SK-N-SH treated with all-trans-retinoic acid at 6 μM for 48 hours (cell line): ENCODE data around the gene FARP1.

Experiments
- ARNTL ChIP-seq: fragments of 450-650 bp; formaldehyde crosslinking; IDR thresholded peaks from 2 replicates; pipeline ENCODE4 v1.5.0; 2020; ENCODE audit warnings: low read depth, mild to moderate bottlenecking, moderate library complexity, borderline replicate concordance
- ESRRG ChIP-seq: fragments of 250-450 bp; sonication (Bioruptor Pico); IDR thresholded peaks from 2 replicates; pipeline ENCODE4 v1.6.1; 2021; ENCODE audit warnings: mild to moderate bottlenecking
- GLIS3 ChIP-seq: fragments of 250-450 bp; sonication (Bioruptor Pico); IDR thresholded peaks from 2 replicates; pipeline ENCODE4 v1.5.0; 2020; ENCODE audit warnings: mild to moderate bottlenecking, moderate library complexity
- SNAI2 ChIP-seq: fragments of 250-450 bp; sonication (Bioruptor Pico); IDR thresholded peaks from 2 replicates; pipeline ENCODE4 v1.5.0; 2020; ENCODE audit warnings: mild to moderate bottlenecking, moderate library complexity
- TOX ChIP-seq: fragments of 250-450 bp; sonication (Bioruptor Pico); IDR thresholded peaks from 2 replicates; pipeline ENCODE4 v1.8.0; 2021; ENCODE audit warnings: mild to moderate bottlenecking, moderate library complexity, borderline replicate concordance
- ZC3H10 ChIP-seq: fragments of 250-450 bp; sonication (Bioruptor Pico); IDR thresholded peaks from 2 replicates; pipeline ENCODE4 v1.5.1; 2021; ENCODE audit warnings: mild to moderate bottlenecking, moderate library complexity
- ZFP3 ChIP-seq: fragments of 250-450 bp; sonication (Bioruptor Pico); IDR thresholded peaks from 2 replicates; pipeline ENCODE4 v1.5.0; 2020; ENCODE audit warnings: mild to moderate bottlenecking, moderate library complexity
- ZNF565 ChIP-seq: fragments of 450-650 bp; formaldehyde crosslinking; conservative IDR thresholded peaks from 2 replicates; pipeline ENCODE4 v1.5.0; 2020; ENCODE audit warnings: low read depth, mild to moderate bottlenecking, moderate library complexity
- ZNF70 ChIP-seq: fragments of 450-650 bp; formaldehyde crosslinking; IDR thresholded peaks from 2 replicates; pipeline ENCODE4 v1.5.0; 2020; ENCODE audit warnings: mild to moderate bottlenecking, moderate library complexity
- ZNF8 ChIP-seq: fragments of 450-650 bp; formaldehyde crosslinking; IDR thresholded peaks from 2 replicates; pipeline ENCODE4 v1.5.0; 2020; ENCODE audit warnings: mild to moderate bottlenecking, moderate library complexity
- TF ChIP-seq, protein P1 (sequence below): fragments of 250-450 bp; sonication (Bioruptor Pico); IDR thresholded peaks from 2 replicates; pipeline ENCODE4 v1.8.0; 2020; ENCODE audit warnings: mild to moderate bottlenecking, moderate library complexity, borderline replicate concordance
- TF ChIP-seq, protein P2 (sequence below): fragments of 250-450 bp; sonication (Bioruptor Pico); IDR thresholded peaks from 2 replicates; pipeline ENCODE4 v1.8.0; 2021; ENCODE audit warnings: low read depth, mild to moderate bottlenecking, moderate library complexity, borderline replicate concordance
- TF ChIP-seq, protein P3 (sequence below): fragments of 250-450 bp; sonication (Bioruptor Pico); IDR thresholded peaks from 2 replicates; pipeline ENCODE4 v1.5.1; 2020; ENCODE audit warnings: low read depth, mild to moderate bottlenecking, moderate library complexity
- TF ChIP-seq, protein P4 (sequence below): fragments of 250-450 bp; sonication (Bioruptor Pico); IDR thresholded peaks from 2 replicates; pipeline ENCODE4 v1.5.1; 2021; ENCODE audit warnings: mild to moderate bottlenecking, moderate library complexity

DNA sequence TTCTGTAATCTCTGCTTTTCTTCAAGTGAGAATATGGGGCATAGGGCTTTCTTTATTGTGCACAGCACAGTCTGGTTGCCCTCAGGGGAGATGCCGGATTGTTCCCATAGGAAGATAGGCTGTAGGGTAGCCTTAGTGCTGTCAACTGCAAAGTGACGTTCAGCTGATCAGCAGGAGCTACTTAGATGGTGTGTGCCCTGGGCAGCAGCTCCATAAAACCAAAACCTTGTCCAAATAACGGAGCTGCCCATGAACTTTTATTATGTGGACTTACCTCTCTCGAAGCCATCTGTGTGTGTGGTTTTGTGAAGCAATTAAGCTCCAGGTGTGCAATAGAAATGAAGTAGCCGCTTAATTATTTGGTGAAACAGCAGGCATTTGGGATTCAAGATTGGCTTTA lies 154.2 kb downstream of the FARP1 start:
- TF ChIP-seq, protein P1, sequence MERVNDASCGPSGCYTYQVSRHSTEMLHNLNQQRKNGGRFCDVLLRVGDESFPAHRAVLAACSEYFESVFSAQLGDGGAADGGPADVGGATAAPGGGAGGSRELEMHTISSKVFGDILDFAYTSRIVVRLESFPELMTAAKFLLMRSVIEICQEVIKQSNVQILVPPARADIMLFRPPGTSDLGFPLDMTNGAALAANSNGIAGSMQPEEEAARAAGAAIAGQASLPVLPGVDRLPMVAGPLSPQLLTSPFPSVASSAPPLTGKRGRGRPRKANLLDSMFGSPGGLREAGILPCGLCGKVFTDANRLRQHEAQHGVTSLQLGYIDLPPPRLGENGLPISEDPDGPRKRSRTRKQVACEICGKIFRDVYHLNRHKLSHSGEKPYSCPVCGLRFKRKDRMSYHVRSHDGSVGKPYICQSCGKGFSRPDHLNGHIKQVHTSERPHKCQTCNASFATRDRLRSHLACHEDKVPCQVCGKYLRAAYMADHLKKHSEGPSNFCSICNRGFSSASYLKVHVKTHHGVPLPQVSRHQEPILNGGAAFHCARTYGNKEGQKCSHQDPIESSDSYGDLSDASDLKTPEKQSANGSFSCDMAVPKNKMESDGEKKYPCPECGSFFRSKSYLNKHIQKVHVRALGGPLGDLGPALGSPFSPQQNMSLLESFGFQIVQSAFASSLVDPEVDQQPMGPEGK: no peak
- no peak for TF ChIP-seq ARNTL (CRISPR knock-in tag)
- TF ChIP-seq ZNF8 (CRISPR knock-in tag): no peak
- TF ChIP-seq GLIS3 (CRISPR knock-in tag): no peak
- TF ChIP-seq, protein P2, sequence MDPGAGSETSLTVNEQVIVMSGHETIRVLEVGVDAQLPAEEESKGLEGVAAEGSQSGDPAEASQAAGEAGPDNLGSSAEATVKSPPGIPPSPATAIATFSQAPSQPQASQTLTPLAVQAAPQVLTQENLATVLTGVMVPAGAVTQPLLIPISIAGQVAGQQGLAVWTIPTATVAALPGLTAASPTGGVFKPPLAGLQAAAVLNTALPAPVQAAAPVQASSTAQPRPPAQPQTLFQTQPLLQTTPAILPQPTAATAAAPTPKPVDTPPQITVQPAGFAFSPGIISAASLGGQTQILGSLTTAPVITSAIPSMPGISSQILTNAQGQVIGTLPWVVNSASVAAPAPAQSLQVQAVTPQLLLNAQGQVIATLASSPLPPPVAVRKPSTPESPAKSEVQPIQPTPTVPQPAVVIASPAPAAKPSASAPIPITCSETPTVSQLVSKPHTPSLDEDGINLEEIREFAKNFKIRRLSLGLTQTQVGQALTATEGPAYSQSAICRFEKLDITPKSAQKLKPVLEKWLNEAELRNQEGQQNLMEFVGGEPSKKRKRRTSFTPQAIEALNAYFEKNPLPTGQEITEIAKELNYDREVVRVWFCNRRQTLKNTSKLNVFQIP: no peak
- TF ChIP-seq ZNF565 (CRISPR knock-in tag): no peak
- TF ChIP-seq ZC3H10: no peak
- TF ChIP-seq SNAI2 (CRISPR knock-in tag): no peak
- TF ChIP-seq, protein P3, sequence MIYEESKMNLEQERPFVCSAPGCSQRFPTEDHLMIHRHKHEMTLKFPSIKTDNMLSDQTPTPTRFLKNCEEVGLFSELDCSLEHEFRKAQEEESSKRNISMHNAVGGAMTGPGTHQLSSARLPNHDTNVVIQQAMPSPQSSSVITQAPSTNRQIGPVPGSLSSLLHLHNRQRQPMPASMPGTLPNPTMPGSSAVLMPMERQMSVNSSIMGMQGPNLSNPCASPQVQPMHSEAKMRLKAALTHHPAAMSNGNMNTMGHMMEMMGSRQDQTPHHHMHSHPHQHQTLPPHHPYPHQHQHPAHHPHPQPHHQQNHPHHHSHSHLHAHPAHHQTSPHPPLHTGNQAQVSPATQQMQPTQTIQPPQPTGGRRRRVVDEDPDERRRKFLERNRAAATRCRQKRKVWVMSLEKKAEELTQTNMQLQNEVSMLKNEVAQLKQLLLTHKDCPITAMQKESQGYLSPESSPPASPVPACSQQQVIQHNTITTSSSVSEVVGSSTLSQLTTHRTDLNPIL (CRISPR knock-in tag): no peak
- TF ChIP-seq, protein P4, sequence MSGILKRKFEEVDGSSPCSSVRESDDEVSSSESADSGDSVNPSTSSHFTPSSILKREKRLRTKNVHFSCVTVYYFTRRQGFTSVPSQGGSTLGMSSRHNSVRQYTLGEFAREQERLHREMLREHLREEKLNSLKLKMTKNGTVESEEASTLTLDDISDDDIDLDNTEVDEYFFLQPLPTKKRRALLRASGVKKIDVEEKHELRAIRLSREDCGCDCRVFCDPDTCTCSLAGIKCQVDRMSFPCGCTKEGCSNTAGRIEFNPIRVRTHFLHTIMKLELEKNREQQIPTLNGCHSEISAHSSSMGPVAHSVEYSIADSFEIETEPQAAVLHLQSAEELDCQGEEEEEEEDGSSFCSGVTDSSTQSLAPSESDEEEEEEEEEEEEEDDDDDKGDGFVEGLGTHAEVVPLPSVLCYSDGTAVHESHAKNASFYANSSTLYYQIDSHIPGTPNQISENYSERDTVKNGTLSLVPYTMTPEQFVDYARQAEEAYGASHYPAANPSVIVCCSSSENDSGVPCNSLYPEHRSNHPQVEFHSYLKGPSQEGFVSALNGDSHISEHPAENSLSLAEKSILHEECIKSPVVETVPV (CRISPR knock-in tag): no peak
- TF ChIP-seq ESRRG: no peak
- no peak for TF ChIP-seq ZFP3
- no peak for TF ChIP-seq TOX
- no peak for TF ChIP-seq ZNF70 (CRISPR knock-in tag)
